Lower leg skin (tissue), 4 donors: ENCODE data around the gene GUCY1A1. TPM values are rescaled to one million over a fixed set of nuclear protein-coding genes. Genes with fewer than 3 reads are reported as not detected.

Experiments
- DNase-seq, 2 donors: peaks; one replicate each; pipeline ENCODE4 v3.0.0-alpha.2; 2019; ENCODE audit warnings: low spot score in 2 of 2
- H3K4me3 ChIP-seq: fragments of 200-600 bp; sonication (generic); 2 replicates; pipeline ENCODE4 v1.5.1; 2017; ENCODE audit warnings: mild to moderate bottlenecking, low read depth; ENCODE audit not compliant: poor library complexity, severe bottlenecking
- CTCF ChIP-seq, 3 donors: fragments of 450-650 bp; IDR thresholded peaks; one replicate each; pipeline ENCODE4 v1.5.1; 2016; ENCODE audit warnings: antibody characterized with exemption in 3 of 3, mild to moderate bottlenecking in 3 of 3, moderate library complexity in 2 of 3
- POLR2A ChIP-seq, 2 donors: fragments of 450-650 bp; IDR thresholded peaks; one replicate each; pipeline ENCODE4 v1.6.1; 2016 to 2017; ENCODE audit warnings: antibody characterized with exemption in 2 of 2, mild to moderate bottlenecking in 1 of 2, moderate library complexity in 1 of 2
- WGBS, 2 donors: methylation state at CpG; one replicate each; pipeline ENCODE4 v1.1.5; 2018; 5-methylcytosine and 5-hydroxymethylcytosine counted together
- intact Hi-C: fragments of 100-400 bp; cut with DNase I; formaldehyde crosslinking; loops from one replicate; pipeline ENCODE4 v1.15.0; 2023; ENCODE audit warnings: low total_unique reads
- total RNA-seq, 4 donors: library from RNA; depleted of rRNA; stranded (reverse); fragments of >200 nt; gene quantifications; one replicate each; pipeline ENCODE4 v1.1.0, GENCODE V29; 2016

Gene GUCY1A1
- total RNA-seq, 4 donors from 2014 or later, result 1.5 to 12.9 (median 9.2) TPM

- TF ChIP-seq POLR2A (IDR thresholded peaks at IDR 0.05), result no peak
- no peak for TF ChIP-seq CTCF (IDR thresholded peaks at IDR 0.05)
- intact Hi-C loops, result no loop called here
- no peak for DNase-seq
- no peak overlapping the region for H3K4me3 ChIP-seq
- 73 to 79% methylated on average over 2 of the region's 2 CpGs for WGBS, 2 donors
These were observed 81.4 kb downstream of the GUCY1A1 start for GRCh38 chr4:155748039-155748438.

GRCh38 chr4:155749041-155749440 lies 82.4 kb downstream of the GUCY1A1 start:
- no peak for TF ChIP-seq CTCF (IDR thresholded peaks at IDR 0.05)
- TF ChIP-seq POLR2A (IDR thresholded peaks at IDR 0.05), result no peak
- DNase-seq, result no peak
- intact Hi-C loops, result no loop called here
- 91 to 93% methylated on average over 5 of the region's 5 CpGs for WGBS, 2 donors
- H3K4me3 ChIP-seq, result no peak overlapping the region

GRCh38 chr4:155751569-155751968 lies 84.9 kb downstream of the GUCY1A1 start:
- H3K4me3 ChIP-seq, result no peak overlapping the region
- TF ChIP-seq POLR2A (IDR thresholded peaks at IDR 0.05), result no peak
- no peak for TF ChIP-seq CTCF (IDR thresholded peaks at IDR 0.05)
- DNase-seq, result no peak
- 84 to 89% methylated on average over 5 of the region's 5 CpGs for WGBS, 2 donors
- intact Hi-C loops, result no loop called here

GRCh38 chr4:155757745-155758265 lies 91.2 kb downstream of the GUCY1A1 start:
- TF ChIP-seq CTCF (IDR thresholded peaks at IDR 0.05), result no peak
- no peak for TF ChIP-seq POLR2A (IDR thresholded peaks at IDR 0.05)
- intact Hi-C loops, result no loop called here
- no peak for DNase-seq
- H3K4me3 ChIP-seq, result no peak overlapping the region
- WGBS, 2 donors, result 91 to 95% methylated on average over 1 of the region's 1 CpG

GRCh38 chr4:155758481-155759371 lies 92.1 kb downstream of the GUCY1A1 start, which contains the start of gene GUCY1B1:
TSS of gene GUCY1B1 (plus strand) at chr4:155759021. CDS start at chr4:155759141, 120 bp downstream.
- intact Hi-C loops, result no loop called here
- 13 to 14% methylated on average over 37 to 42 of the region's 51 CpGs for WGBS, 2 donors
- TF ChIP-seq POLR2A (IDR thresholded peaks at IDR 0.05) (no peak), CTCF (IDR thresholded peaks at IDR 0.05) (no peak)
- peak within 1 kb of the TSS; percentile 33 for H3K4me3 ChIP-seq
- peak; percentile 84 to 97 for DNase-seq
